HL-60 (cell line): ENCODE measurements around the gene ARL6IP6.

ENCODE experiments used
- CTCF ChIP-seq: IDR thresholded peaks from one replicate; pipeline ENCODE4 v1.5.1; 2011; ENCODE audit warnings: low read length, control low read depth, inconsistent platforms; ENCODE audit not compliant: insufficient read depth
- GABPA ChIP-seq: IDR thresholded peaks from 2 replicates; pipeline ENCODE4 v1.6.1; 2012; ENCODE audit warnings: low read depth
- POLR2AphosphoS5 ChIP-seq: IDR thresholded peaks from 2 replicates; pipeline ENCODE4 v1.6.1; 2012; ENCODE audit warnings: low read depth
- REST ChIP-seq: IDR thresholded peaks from 2 replicates; pipeline ENCODE4 v1.6.1; 2012; ENCODE audit warnings: low read depth; ENCODE audit not compliant: insufficient replicate concordance
- SPI1 ChIP-seq: IDR thresholded peaks from 2 replicates; pipeline ENCODE4 v1.6.1; 2012; ENCODE audit warnings: low read depth, mild to moderate bottlenecking, borderline replicate concordance

- TF ChIP-seq CTCF (no peak), REST (no peak), POLR2AphosphoS5 (no peak), SPI1 (no peak), GABPA (no peak)
These were observed 44.1 kb upstream of the ARL6IP6 start for GRCh38 chr2:152674334-152674733.
